Vagina (tissue), 2 donors: ENCODE data around the gene CCNG2. TPM values are rescaled to one million over a fixed set of nuclear protein-coding genes. Genes with fewer than 3 reads are reported as not detected.

ENCODE experiments used
- DNase-seq, 2 donors: peaks; one replicate each; pipeline ENCODE4 v3.0.0-alpha.2; 2017; ENCODE audit errors: extremely low spot score in 2 of 2
- H3K27ac ChIP-seq: fragments of 200-600 bp; sonication (generic); one replicate; pipeline ENCODE4 v1.5.1; 2019
- H3K27me3 ChIP-seq: fragments of 200-600 bp; sonication (generic); one replicate; pipeline ENCODE4 v1.5.1; 2019
- H3K36me3 ChIP-seq, 2 donors: fragments of 200-600 bp; sonication (generic); one replicate each; pipeline ENCODE4 v1.5.1; 2017 to 2019
- H3K4me1 ChIP-seq: fragments of 200-600 bp; sonication (generic); one replicate; pipeline ENCODE4 v1.5.1; 2019
- H3K4me3 ChIP-seq, 2 donors: fragments of 200-600 bp; sonication (generic); 1 replicate in 1 of 2; 2 replicates in 1 of 2; pipeline ENCODE4 v1.5.1; 2016 to 2019
- H3K9me3 ChIP-seq: fragments of 200-600 bp; sonication (generic); one replicate; pipeline ENCODE4 v1.5.1; 2019
- POLR2A ChIP-seq, 2 donors: fragments of 450-650 bp; IDR thresholded peaks; one replicate each; pipeline ENCODE4 v1.6.1; 2017; ENCODE audit warnings: antibody characterized with exemption in 2 of 2, mild to moderate bottlenecking in 2 of 2, moderate library complexity in 2 of 2
- POLR2AphosphoS5 ChIP-seq, 2 donors: sonication (generic); formaldehyde crosslinking; IDR thresholded peaks; one replicate each; pipeline ENCODE4 v1.9.0; 2017; ENCODE audit warnings: antibody characterized with exemption in 2 of 2, mild to moderate bottlenecking in 2 of 2, low read depth in 1 of 2; ENCODE audit not compliant: insufficient read depth in 1 of 2
- intact Hi-C: fragments of 100-400 bp; cut with DNase I; formaldehyde crosslinking; loops from one replicate; pipeline ENCODE4 v1.15.1; 2023
- total RNA-seq: library from RNA; depleted of rRNA; stranded (reverse); fragments of >200 nt; gene quantifications from one replicate; pipeline ENCODE4 v1.2.3, GENCODE V29; 2016
- TF ChIP-seq, protein P1 (sequence below), 3 experiments: fragments of 450-650 bp in 2 of 3; fragments of 200-600 bp in 1 of 3; sonication (generic) in 1 of 3; IDR thresholded peaks; one replicate each; pipeline ENCODE4 v1.5.1; 2017 to 2019; ENCODE audit warnings: antibody characterized with exemption in 3 of 3, mild to moderate bottlenecking in 2 of 3, moderate library complexity in 2 of 3

The CCNG2 gene
- total RNA-seq, 1 donor from 2014 or later, result 31.4 TPM

DNA sequence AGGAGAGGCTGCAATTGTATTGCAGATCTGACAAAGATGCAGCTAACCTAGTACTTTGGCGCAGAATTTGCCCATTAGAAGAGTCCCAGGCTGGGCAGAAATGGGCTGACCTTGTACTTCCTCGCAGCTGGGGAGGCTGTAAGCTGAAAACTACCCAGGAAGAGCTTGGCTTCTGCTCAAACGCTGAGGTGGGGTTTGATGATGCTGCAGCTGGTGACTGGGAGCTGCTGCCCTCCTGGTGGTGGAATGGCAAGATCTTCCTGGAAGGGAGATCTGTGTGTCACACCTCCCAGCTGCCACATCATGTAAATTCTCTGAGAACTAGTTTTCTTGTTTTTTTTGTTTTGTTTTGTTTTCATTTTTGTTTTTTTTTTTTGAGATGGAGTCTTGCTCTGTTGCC, 17.4 kb downstream of the CCNG2 start:
- no peak for DNase-seq
- Histone ChIP-seq H3K27ac (no peak overlapping the region), H3K27me3 (no peaks in the 10 kb centered on the region), H3K4me1 (no peaks in the 10 kb centered on the region), H3K4me3 (no peak overlapping the region), H3K36me3 (no peaks in the 10 kb centered on the region), H3K9me3 (no peaks in the 10 kb centered on the region)
- intact Hi-C loops, result no loop called here
- TF ChIP-seq, protein P1, sequence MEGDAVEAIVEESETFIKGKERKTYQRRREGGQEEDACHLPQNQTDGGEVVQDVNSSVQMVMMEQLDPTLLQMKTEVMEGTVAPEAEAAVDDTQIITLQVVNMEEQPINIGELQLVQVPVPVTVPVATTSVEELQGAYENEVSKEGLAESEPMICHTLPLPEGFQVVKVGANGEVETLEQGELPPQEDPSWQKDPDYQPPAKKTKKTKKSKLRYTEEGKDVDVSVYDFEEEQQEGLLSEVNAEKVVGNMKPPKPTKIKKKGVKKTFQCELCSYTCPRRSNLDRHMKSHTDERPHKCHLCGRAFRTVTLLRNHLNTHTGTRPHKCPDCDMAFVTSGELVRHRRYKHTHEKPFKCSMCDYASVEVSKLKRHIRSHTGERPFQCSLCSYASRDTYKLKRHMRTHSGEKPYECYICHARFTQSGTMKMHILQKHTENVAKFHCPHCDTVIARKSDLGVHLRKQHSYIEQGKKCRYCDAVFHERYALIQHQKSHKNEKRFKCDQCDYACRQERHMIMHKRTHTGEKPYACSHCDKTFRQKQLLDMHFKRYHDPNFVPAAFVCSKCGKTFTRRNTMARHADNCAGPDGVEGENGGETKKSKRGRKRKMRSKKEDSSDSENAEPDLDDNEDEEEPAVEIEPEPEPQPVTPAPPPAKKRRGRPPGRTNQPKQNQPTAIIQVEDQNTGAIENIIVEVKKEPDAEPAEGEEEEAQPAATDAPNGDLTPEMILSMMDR (IDR thresholded peaks at IDR 0.05), result no peak
- TF ChIP-seq POLR2AphosphoS5 (IDR thresholded peaks at IDR 0.05; ENCODE audit: insufficient read depth in 1 of 2, low read depth in 1 of 2) (no peak), POLR2A (IDR thresholded peaks at IDR 0.05) (no peak)

DNA sequence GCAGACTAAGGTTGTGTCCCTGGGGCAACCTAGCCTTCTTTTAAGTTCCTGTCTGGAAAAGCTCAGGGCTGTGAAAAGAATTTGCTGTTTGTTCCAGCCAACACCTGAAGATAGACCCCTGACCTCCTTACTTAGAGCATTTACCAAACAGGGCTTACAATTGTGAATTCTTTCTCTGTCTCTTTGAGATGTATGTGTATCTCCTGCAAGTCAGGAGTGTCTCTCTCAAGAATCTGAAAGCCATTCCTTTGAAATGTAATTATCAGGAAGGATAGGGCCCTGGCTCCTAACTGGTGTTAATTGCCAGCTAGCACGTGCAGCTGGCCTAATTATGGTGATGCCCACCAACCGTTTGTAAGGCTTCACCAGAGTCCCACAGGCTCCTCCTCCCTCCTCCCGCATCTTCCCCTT, 18.2 kb downstream of the CCNG2 start:
- H3K27ac ChIP-seq, result no peak overlapping the region
- no peak for DNase-seq
- TF ChIP-seq, protein P1 (IDR thresholded peaks at IDR 0.05), result no peak
- no peak for TF ChIP-seq POLR2AphosphoS5 (IDR thresholded peaks at IDR 0.05; ENCODE audit: insufficient read depth in 1 of 2, low read depth in 1 of 2)
- no peak for TF ChIP-seq POLR2A (IDR thresholded peaks at IDR 0.05)
- no peak overlapping the region for H3K4me3 ChIP-seq
- intact Hi-C loops, result no loop called here
- H3K36me3 ChIP-seq, result no peaks in the 10 kb centered on the region
- H3K9me3 ChIP-seq, result no peaks in the 10 kb centered on the region
- H3K4me1 ChIP-seq, result no peaks in the 10 kb centered on the region
- no peaks in the 10 kb centered on the region for H3K27me3 ChIP-seq

DNA sequence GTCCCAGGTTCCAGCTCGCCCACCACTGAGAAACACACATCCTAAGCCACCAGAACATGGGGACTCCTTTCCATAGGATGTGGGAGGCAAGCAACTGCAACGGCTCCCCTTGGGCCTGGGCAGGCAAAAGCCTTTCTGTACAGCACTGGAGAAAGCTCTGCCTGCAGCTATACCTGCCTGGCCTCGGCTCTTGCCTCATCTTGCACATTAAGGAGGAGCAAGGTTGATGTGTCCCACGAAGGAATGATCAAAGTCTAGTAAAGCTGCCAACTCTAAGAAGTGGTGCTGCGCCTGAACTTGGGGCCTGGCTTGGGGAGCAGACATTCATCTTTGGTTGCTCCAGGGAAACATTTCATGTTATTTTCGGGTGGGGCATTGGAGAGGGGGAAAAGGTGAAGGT, 19.6 kb downstream of the CCNG2 start:
- H3K27me3 ChIP-seq, result no peaks in the 10 kb centered on the region
- intact Hi-C loops, result no loop called here
- H3K4me3 ChIP-seq, result no peak overlapping the region
- no peaks in the 10 kb centered on the region for H3K4me1 ChIP-seq
- DNase-seq, result no peak
- no peaks in the 10 kb centered on the region for H3K9me3 ChIP-seq
- TF ChIP-seq POLR2AphosphoS5 (IDR thresholded peaks at IDR 0.05; ENCODE audit: insufficient read depth in 1 of 2, low read depth in 1 of 2) (no peak), POLR2A (IDR thresholded peaks at IDR 0.05) (no peak)
- TF ChIP-seq, protein P1 (IDR thresholded peaks at IDR 0.05), result no peak
- no peak overlapping the region for H3K27ac ChIP-seq
- H3K36me3 ChIP-seq, result no peaks in the 10 kb centered on the region

DNA sequence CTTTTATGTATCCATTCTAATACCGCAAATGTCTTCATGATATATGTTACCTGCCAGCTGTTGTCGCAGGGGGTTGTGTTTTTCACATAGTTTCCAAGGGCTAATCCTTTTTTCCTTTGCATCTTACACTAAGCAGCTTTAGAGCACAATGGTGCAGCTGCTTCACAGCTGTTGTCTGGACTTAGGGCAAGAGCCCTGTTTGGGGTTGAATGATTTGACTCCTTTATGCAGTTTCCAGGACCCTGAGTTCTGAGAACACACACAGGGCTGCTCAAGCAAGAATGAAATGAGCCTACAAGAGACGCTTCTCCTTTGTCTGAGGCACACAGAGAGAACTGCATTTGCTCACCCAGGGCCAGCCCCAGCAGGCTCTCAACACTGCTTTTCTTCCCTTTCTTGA, 20.2 kb downstream of the CCNG2 start:
- TF ChIP-seq, protein P1 (IDR thresholded peaks at IDR 0.05), result no peak
- no peak for TF ChIP-seq POLR2AphosphoS5 (IDR thresholded peaks at IDR 0.05; ENCODE audit: insufficient read depth in 1 of 2, low read depth in 1 of 2)
- no peak for TF ChIP-seq POLR2A (IDR thresholded peaks at IDR 0.05)
- H3K4me1 ChIP-seq, result no peaks in the 10 kb centered on the region
- no peak for DNase-seq
- no peak overlapping the region for H3K27ac ChIP-seq
- no peaks in the 10 kb centered on the region for H3K27me3 ChIP-seq
- H3K4me3 ChIP-seq, result no peak overlapping the region
- no peaks in the 10 kb centered on the region for H3K36me3 ChIP-seq
- intact Hi-C loops, result no loop called here
- no peaks in the 10 kb centered on the region for H3K9me3 ChIP-seq

DNA sequence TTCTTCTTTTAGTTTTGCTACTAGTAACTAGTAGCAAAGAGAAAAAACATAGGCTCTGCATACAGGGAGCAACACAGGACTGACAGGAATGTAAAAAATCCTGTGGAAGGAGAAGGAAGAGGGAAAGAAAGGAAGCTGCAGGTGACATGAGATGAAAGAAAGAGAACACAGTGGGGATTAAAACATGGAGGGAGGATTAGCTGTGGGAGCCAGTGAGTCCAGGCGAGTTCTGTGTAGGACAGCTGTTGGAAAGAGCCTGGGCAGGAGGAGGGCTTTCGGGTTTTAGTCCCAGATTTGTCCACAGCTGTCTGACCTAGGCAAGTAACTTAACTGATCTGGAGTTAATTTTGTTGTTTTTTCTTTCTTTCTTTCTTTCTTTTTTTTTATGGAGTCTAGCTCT, 21.6 kb downstream of the CCNG2 start:
- Histone ChIP-seq H3K27me3 (no peaks in the 10 kb centered on the region), H3K36me3 (no peaks in the 10 kb centered on the region), H3K9me3 (no peaks in the 10 kb centered on the region), H3K27ac (no peak overlapping the region), H3K4me1 (no peaks in the 10 kb centered on the region), H3K4me3 (no peak overlapping the region)
- intact Hi-C loops, result no loop called here
- DNase-seq, result peak in 1 of 2 donors; percentile 32
- TF ChIP-seq POLR2AphosphoS5 (IDR thresholded peaks at IDR 0.05; ENCODE audit: insufficient read depth in 1 of 2, low read depth in 1 of 2) (no peak), POLR2A (IDR thresholded peaks at IDR 0.05) (no peak)
- TF ChIP-seq, protein P1 (IDR thresholded peaks at IDR 0.05), result no peak
